ENCODE measurements around the gene BCAS4.

Gene BCAS4

DNA sequence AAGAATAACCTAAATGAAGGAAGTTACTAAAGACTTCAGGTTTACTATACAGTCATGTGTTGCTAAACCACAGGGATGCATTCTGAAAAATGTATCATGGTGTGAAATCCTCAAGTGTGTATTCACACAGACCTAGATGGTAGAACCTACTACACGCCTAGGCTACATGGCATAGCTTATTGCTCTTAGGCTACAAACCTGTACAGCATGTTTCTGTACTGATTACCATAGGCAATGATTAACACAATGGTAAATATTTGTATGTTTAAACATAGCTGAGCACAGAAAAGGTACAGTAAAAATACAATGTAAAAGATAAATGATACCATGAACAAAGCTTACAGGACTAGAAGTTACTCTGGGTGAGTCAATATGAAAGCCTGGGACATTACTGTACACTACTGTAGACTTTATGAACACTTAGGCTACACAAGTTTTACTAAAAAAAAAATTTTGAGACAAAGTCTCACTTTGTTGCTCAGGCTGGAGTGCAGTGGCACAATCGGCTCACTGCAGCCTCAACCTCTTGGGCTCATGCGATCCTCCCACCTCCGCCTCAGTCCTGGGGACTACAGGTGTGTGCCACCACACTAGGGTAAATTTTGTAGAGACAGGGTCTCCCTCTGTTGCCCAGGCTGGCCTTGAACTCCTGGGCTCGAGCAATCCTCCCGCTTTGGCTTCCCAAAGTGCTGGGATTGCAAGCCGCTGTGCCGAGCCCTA, 100.4 kb downstream of the BCAS4 start:
- H3K36me3 Mint-ChIP-seq (ENCODE audit: low read depth): peaks cover 61% of the 10 kb centered on the region
- H3K4me1 Mint-ChIP-seq (ENCODE audit: low read depth): peaks cover 31% of the 10 kb centered on the region
- no peak overlapping the region for H3K27ac Mint-ChIP-seq
- H3K9me3 Mint-ChIP-seq: no peaks in the 10 kb centered on the region
- H3K27me3 Mint-ChIP-seq: no peaks in the 10 kb centered on the region
- H3K4me3 Mint-ChIP-seq: no peak overlapping the region

DNA sequence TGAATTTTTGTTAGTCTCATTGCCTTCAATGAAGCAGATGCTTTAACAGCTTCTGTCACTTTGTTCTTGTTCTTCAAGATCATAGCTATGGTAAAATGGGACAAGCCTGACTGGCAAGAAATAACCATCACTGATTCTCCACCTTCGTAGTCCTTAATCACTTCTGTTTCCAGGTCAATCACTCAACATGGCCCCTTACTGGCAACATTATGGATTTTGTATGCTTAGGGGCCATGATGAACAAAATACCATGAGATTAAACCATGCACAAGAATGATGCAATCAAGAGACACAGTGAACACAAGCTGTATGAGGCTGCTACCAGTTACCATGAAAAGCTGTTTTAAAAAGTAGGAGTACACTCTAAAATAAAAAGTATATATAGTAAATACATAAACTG, 103.6 kb downstream of the BCAS4 start:
- no peak overlapping the region for H3K4me3 Mint-ChIP-seq
- H3K9me3 Mint-ChIP-seq: no peaks in the 10 kb centered on the region
- peak overlapping the region; percentile 23 for H3K27ac Mint-ChIP-seq
- H3K4me1 Mint-ChIP-seq (ENCODE audit: low read depth): peaks cover 16% of the 10 kb centered on the region
- no peaks in the 10 kb centered on the region for H3K27me3 Mint-ChIP-seq
- H3K36me3 Mint-ChIP-seq (ENCODE audit: low read depth): peaks cover 68% of the 10 kb centered on the region

DNA sequence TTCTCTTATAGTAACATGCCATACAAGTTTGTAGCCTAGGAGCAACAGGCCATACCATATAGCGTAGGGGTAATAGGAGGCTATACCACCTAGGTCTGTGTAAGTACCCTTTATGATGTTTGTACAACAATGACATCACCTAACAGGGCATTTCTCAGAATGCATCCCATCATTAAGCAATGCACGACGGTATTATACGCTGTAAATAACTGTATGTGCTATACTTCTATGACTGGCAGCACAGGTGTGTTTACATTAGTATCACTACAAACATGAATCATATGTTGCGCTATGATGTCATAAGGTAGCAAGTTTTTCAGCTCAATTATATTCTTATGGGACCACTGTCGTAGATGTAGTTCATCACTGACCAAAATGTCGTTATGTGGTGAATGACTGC, 105.4 kb downstream of the BCAS4 start:
- peaks cover 71% of the 10 kb centered on the region for H3K36me3 Mint-ChIP-seq (ENCODE audit: low read depth)
- no peak overlapping the region for H3K4me3 Mint-ChIP-seq
- H3K9me3 Mint-ChIP-seq: no peaks in the 10 kb centered on the region
- H3K27ac Mint-ChIP-seq: no peak overlapping the region
- peaks cover 23% of the 10 kb centered on the region for H3K4me1 Mint-ChIP-seq (ENCODE audit: low read depth)
- H3K27me3 Mint-ChIP-seq: no peaks in the 10 kb centered on the region

DNA sequence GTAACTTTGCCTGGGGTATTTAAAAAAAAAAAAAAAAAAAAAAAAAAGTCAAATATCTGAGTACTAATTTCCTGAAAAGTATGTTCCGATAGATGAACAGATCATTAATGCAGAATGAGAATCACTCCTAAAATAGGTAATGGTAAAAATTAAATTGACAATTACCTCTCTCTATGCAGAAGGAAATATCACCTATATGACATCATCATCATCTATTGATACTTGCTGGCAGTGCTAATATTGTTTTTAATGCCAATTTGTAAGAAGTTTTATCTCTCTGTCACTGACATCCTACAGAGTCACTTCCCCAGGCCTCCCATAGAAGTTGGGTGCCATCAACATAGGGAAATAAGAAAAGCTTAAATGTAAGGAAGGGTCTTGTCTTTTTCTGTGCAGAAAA, 106.4 kb downstream of the BCAS4 start:
- no peaks in the 10 kb centered on the region for H3K9me3 Mint-ChIP-seq

DNA sequence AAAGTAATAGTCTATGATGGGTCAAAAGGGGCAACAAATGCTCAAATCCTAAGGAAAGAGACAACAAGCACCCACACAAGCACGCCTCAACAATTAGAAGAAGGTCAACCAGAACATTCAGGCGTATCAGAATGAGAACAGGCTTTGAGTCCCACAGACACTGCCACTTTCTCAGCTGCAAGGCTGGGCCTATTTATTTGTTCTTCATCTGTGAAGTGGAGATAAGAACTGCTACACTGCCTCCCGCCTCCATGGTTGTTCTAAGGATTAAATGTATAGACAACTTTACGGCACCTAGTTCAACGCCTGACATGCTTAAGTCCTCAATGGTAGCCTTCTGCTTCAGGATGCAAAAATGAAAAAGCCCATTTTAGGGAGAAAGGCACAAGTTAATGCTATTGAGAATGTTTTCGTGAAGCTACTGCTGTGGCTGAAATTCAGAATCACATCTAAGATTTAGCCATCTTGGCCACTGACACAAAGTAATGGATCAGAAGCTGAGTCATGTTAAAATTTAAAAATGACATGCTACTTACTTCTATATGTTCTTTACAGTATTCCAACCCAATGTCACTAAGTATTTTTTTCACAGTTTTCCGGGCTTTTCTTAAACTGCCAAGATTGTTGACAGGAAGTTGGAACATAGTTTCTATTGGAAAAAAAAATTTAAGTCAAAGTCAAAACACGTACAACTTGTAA, 108.6 kb downstream of the BCAS4 start:
- no peak overlapping the region for H3K4me3 Mint-ChIP-seq
- H3K27ac Mint-ChIP-seq: peak overlapping the region; percentile 45

More for the DNA sequence above, 106.4 kb downstream of the BCAS4 start:
- peak overlapping the region; percentile 54 for H3K27ac Mint-ChIP-seq
- H3K4me1 Mint-ChIP-seq (ENCODE audit: low read depth): peaks cover 30% of the 10 kb centered on the region
- peaks cover 71% of the 10 kb centered on the region for H3K36me3 Mint-ChIP-seq (ENCODE audit: low read depth)
- H3K27me3 Mint-ChIP-seq: no peaks in the 10 kb centered on the region
- H3K4me3 Mint-ChIP-seq: no peak overlapping the region

DNA sequence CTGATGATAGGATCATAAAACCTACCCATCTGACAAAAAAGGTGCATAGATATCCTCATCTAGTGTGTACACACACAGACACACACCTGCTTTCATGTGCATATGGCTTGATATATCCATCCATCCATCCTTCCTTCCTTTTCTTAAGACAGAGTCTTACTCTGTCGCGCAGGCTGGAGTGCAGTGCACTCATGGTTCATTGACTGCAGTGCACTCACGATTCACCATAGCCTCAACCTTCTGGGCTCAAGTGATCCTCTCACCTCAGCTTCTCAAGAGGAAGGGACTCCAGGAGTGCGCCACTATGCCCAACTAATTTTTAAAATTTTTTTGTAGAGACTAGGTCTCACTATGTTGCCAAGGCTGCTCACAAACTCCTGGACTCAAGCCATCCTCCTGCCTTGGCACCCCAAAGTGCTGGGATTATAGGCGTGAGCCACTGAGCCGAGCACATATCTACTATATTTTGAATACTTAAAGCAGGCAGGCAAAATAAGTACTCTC, 109.3 kb downstream of the BCAS4 start:
- H3K36me3 Mint-ChIP-seq (ENCODE audit: low read depth): peaks cover 59% of the 10 kb centered on the region
- no peaks in the 10 kb centered on the region for H3K9me3 Mint-ChIP-seq
- peaks cover 48% of the 10 kb centered on the region for H3K4me1 Mint-ChIP-seq (ENCODE audit: low read depth)
- no peak overlapping the region for H3K27ac Mint-ChIP-seq
- H3K27me3 Mint-ChIP-seq: no peaks in the 10 kb centered on the region
- no peak overlapping the region for H3K4me3 Mint-ChIP-seq

More for the DNA sequence above, 108.6 kb downstream of the BCAS4 start:
- no peaks in the 10 kb centered on the region for H3K27me3 Mint-ChIP-seq
- no peaks in the 10 kb centered on the region for H3K9me3 Mint-ChIP-seq
- peaks cover 64% of the 10 kb centered on the region for H3K36me3 Mint-ChIP-seq (ENCODE audit: low read depth)
- peaks cover 43% of the 10 kb centered on the region for H3K4me1 Mint-ChIP-seq (ENCODE audit: low read depth)

DNA sequence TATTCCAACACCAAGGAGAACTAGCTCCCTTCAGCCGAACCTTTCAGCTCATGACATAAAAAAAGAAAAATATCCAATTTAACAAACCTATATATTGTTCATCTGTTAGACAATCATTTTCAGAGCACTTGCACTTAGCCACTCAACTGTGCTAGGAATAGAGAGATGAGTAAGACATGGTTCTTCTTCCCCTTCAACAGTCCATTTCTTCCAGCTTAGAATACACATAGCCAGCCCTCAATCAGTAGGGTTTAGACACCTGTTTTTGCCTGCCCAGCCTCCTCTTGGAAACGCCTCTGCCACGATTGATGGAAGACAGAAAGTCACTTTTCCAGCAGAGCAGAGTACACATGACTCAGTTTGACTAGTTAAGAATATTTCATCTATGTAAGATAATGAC, 114.6 kb downstream of the BCAS4 start:
- Mint-ChIP-seq H3K36me3 (ENCODE audit: low read depth) (peaks cover 48% of the 10 kb centered on the region), H3K9me3 (no peaks in the 10 kb centered on the region), H3K4me3 (no peak overlapping the region), H3K27ac (peak overlapping the region; percentile 71), H3K27me3 (no peaks in the 10 kb centered on the region), H3K4me1 (ENCODE audit: low read depth) (peaks cover 81% of the 10 kb centered on the region)

DNA sequence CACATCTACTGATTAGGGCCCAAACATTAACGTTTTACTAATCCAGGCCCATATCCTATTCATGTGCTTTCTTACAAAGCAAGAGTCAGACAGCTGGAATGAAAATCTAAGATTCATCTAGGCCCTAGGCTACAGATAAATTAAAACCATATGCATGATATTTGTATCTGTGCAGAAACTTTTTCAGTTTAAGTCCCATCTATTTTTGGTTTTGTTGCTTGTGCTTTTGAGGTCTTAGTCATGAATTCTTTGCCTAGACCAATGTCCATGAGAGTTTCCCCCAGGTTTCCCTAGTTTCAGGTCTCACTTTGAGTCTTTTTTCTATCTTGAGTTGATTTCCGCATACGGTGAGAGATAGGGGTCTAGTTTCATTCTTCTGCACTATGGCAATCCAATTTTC, 116.2 kb downstream of the BCAS4 start:
- Mint-ChIP-seq H3K4me3 (no peak overlapping the region), H3K36me3 (ENCODE audit: low read depth) (peaks cover 55% of the 10 kb centered on the region), H3K27me3 (no peaks in the 10 kb centered on the region), H3K9me3 (no peaks in the 10 kb centered on the region), H3K4me1 (ENCODE audit: low read depth) (peaks cover 83% of the 10 kb centered on the region), H3K27ac (peak overlapping the region; percentile 65)

DNA sequence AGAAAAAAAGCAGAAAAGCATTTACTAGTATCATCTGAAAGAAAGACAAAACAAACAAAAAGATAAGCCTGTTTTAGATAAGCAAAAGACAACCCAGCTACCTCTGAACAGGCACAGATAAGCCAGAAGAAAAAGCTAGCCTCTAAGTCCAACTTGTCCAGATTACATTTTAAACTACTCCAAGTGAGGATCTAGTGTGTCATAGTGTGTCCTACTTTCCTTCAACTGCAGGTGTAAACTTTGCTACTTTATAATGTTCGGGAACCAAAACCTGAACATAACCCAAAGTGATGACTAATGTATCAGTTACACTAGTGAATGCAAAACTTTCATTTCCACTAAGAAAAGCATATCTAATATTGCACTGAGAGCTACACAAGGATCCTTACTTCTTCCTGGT, 116.9 kb downstream of the BCAS4 start:
- Mint-ChIP-seq H3K4me3 (peak overlapping the region; percentile 13), H3K27ac (peak overlapping the region; percentile 76), H3K9me3 (no peaks in the 10 kb centered on the region), H3K27me3 (no peaks in the 10 kb centered on the region), H3K4me1 (ENCODE audit: low read depth) (peaks cover 83% of the 10 kb centered on the region), H3K36me3 (ENCODE audit: low read depth) (peaks cover 60% of the 10 kb centered on the region)

DNA sequence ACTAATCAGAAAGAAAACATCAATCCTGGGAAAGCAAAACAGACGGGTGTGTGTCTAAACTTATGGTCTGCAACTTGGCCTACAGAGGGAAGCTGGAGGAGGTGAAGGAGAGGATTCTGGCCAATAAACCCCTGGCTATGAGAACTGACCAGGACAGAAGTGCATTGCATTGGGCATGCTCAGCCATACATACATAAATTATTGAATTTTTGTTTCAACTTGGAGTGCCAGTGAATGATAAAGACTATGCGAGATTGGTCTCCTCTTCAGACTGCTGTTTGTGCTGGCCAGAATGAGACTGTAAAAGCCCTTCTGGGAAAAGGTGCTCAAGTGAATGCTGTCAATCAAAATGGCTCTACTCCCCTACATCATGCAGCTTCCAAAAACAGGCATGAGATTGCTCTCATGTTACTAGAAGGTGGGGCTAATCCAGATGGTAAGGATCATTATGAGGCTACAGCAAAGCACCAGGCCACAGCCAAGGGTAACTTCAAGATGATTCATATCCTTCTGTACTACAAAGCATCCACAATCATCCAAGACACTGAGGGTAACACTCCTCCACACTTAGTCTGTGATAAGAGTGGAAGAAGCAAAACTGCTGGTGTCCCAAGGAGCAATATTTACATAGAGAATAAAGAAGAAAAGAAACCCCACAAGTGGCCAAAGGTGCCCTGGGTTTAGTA, 119.0 kb downstream of the BCAS4 start:
- no peak overlapping the region for H3K4me3 Mint-ChIP-seq
- peaks cover 93% of the 10 kb centered on the region for H3K4me1 Mint-ChIP-seq (ENCODE audit: low read depth)
- H3K27me3 Mint-ChIP-seq: no peaks in the 10 kb centered on the region
- H3K27ac Mint-ChIP-seq: peak overlapping the region; percentile 68
- H3K36me3 Mint-ChIP-seq (ENCODE audit: low read depth): peaks cover 67% of the 10 kb centered on the region
- no peaks in the 10 kb centered on the region for H3K9me3 Mint-ChIP-seq

DNA sequence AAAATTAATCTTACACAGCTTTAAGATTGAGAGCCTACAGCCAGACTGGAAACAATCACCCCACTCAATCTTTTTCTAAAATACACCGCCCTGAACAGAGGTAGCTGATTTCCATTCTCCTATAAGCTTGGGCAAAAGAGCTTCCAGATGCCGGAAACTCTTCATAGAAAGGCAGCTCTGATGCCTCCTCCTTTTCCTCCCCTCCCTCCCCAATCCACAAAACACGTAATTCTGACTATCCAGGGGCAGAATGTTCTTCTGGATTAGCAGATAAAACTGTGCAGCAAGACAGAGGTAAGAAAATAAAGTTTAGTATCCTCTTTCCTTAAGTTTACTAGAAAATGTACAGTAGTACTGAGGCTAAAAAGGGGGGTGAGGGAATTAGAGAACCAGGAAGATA, 120.6 kb downstream of the BCAS4 start:
- Mint-ChIP-seq H3K36me3 (ENCODE audit: low read depth) (peaks cover 66% of the 10 kb centered on the region), H3K4me3 (no peak overlapping the region), H3K27me3 (no peaks in the 10 kb centered on the region), H3K27ac (peak overlapping the region; percentile 4), H3K4me1 (ENCODE audit: low read depth) (peaks cover 92% of the 10 kb centered on the region), H3K9me3 (no peaks in the 10 kb centered on the region)

DNA sequence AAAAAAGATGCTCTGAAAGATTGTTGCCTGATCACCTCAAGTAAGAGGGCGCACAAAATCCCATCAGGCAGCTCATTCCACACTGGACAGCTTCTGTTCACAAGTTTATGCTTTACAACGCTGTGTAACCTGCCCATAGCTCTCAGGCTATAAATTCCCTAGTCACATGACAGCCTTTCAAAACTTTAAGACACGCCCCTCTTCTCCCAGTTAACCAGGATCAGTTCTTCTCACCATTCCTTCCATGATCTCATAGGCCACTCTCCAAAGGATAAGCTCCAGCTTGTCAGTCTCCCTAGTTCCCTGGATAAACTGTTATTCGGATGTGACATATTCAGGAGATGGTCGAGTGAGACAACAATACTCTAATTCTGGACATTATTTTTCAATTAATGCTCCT, 121.4 kb downstream of the BCAS4 start:
- Mint-ChIP-seq H3K27ac (peak overlapping the region; percentile 51), H3K4me1 (ENCODE audit: low read depth) (peaks cover 93% of the 10 kb centered on the region), H3K9me3 (no peaks in the 10 kb centered on the region), H3K36me3 (ENCODE audit: low read depth) (peaks cover 61% of the 10 kb centered on the region), H3K4me3 (no peak overlapping the region), H3K27me3 (no peaks in the 10 kb centered on the region)

DNA sequence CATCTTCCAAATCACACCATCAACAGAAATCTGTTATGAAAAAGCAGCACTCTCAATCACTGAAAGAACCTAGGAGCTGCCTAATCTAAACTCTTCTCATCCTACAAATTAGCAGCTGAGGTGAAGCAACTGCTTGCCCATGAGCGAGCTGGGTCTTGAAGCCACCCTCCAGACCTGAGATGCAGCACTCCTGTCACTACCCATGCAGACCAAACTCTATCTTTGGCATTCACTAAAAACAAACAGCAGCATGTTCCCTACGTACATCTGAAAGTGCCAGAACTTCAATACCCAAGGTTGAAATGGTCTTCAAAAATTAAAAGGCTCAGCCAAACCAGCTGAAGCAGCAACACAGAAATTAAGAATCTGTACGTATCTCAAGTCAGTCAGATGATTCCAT, 122.1 kb downstream of the BCAS4 start:
- H3K36me3 Mint-ChIP-seq (ENCODE audit: low read depth): peaks cover 54% of the 10 kb centered on the region
- peaks cover 93% of the 10 kb centered on the region for H3K4me1 Mint-ChIP-seq (ENCODE audit: low read depth)
- H3K27me3 Mint-ChIP-seq: no peaks in the 10 kb centered on the region
- H3K9me3 Mint-ChIP-seq: no peaks in the 10 kb centered on the region
- H3K4me3 Mint-ChIP-seq: no peak overlapping the region
- peak overlapping the region; percentile 63 for H3K27ac Mint-ChIP-seq

DNA sequence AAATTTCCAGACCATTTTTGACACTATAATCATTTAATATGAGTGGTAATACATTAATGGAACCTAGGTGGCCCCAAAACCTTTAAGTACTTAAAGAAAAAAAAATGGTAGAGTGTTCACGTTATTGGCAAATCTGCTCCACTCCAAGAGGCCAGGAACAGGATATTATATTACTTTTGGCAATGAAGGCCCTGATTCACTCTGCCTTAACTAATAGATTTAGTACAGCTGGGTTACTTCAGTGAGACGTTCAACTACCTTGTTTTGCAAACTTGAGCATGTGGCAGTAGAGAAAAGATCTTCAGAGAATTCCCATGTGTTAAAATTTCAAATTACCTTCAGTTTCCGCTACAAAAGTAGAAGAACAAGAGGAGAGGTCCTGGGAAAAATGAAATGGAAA, 123.5 kb downstream of the BCAS4 start:
- peaks cover 56% of the 10 kb centered on the region for H3K36me3 Mint-ChIP-seq (ENCODE audit: low read depth)
- H3K27me3 Mint-ChIP-seq: no peaks in the 10 kb centered on the region
- H3K9me3 Mint-ChIP-seq: no peaks in the 10 kb centered on the region
- H3K4me1 Mint-ChIP-seq (ENCODE audit: low read depth): peaks cover 90% of the 10 kb centered on the region
- no peak overlapping the region for H3K4me3 Mint-ChIP-seq
- no peak overlapping the region for H3K27ac Mint-ChIP-seq

DNA sequence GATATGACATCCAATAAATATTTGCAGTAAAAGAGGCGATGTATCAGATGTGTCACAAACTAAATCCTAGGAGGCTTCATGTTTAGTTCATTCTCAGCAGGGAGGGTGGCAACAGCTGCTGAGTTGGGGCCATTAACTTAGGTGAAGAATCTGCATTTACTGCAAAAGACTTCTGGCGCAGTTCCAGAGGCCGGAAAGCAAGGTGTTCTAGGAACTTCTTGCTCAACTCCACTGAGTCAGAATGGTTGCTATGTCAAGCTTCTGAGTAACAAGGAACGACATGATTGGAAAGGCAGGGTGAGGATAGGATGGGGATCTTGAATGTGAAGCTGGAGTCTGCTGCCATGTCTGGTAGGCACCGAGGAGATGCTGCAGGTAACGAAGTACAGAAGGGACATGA, 124.7 kb downstream of the BCAS4 start:
- Mint-ChIP-seq H3K27me3 (no peaks in the 10 kb centered on the region), H3K27ac (peak overlapping the region; percentile 47), H3K4me1 (ENCODE audit: low read depth) (peaks cover 89% of the 10 kb centered on the region), H3K9me3 (no peaks in the 10 kb centered on the region), H3K4me3 (no peak overlapping the region), H3K36me3 (ENCODE audit: low read depth) (peaks cover 54% of the 10 kb centered on the region)
